Measurements from ENCODE around the gene MLXIPL.

Gene MLXIPL

GRCh38 chr7:73599151-73599882, 25.0 kb downstream of the MLXIPL start:
- TF ChIP-seq, protein P1, sequence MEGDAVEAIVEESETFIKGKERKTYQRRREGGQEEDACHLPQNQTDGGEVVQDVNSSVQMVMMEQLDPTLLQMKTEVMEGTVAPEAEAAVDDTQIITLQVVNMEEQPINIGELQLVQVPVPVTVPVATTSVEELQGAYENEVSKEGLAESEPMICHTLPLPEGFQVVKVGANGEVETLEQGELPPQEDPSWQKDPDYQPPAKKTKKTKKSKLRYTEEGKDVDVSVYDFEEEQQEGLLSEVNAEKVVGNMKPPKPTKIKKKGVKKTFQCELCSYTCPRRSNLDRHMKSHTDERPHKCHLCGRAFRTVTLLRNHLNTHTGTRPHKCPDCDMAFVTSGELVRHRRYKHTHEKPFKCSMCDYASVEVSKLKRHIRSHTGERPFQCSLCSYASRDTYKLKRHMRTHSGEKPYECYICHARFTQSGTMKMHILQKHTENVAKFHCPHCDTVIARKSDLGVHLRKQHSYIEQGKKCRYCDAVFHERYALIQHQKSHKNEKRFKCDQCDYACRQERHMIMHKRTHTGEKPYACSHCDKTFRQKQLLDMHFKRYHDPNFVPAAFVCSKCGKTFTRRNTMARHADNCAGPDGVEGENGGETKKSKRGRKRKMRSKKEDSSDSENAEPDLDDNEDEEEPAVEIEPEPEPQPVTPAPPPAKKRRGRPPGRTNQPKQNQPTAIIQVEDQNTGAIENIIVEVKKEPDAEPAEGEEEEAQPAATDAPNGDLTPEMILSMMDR (IDR thresholded peaks at IDR 0.05; ENCODE audit: insufficient read depth, low read length, missing control alignments): no peak
- no peak overlapping the region for H3K4me3 ChIP-seq (ENCODE audit: low read depth, low read length)
- POLR2A ChIA-PET: no interaction called here
- DNase-seq (ENCODE audit: low read depth, low spot score): no peak
- CTCF ChIA-PET: interaction anchor here (1.0 to 6.6 kb wide), 6 partner anchors 8 to 136 kb away, joined by 3 to 54 read pairs (median 4); no protein-coding TSS in a partner anchor

DNA sequence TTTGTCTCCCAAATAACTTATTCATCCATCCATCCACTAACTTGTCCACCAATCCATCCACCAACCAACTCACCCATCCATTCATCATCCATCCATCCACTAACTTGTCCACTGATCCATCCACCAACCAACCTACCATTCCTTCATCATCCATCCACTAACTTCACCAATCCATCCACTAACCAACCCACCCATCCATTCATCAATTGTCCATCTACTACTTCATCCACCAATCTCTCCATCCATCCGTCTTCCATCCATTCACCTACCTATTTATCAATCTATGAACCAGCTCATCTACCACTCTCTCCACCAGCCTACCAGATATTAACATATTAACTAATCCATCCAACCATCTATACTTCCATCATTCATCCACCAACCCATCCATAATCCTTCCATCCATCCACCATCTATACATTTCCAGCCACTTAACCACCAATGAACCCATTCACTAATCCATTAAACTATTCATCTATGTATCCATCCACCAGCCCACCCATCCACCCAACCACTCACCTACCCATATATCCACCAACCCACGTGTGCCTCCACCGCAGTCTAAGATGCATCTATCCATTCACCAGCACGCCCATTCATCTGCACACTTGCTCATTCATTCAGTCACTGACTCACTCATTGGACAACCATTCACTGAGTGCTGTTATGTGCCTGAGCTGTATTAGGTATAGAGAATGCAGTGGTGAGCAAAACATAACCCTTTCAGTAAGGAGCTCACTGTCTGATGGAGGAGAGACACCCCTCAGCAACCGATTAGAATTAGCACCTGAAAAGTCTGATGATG, 26.1 kb downstream of the MLXIPL start:
- no peak for DNase-seq (ENCODE audit: low read depth, low spot score)
- ChIA-PET CTCF (interaction anchor here (1.5 to 6.6 kb wide), 4 partner anchors 9 to 131 kb away, joined by 4 to 54 read pairs (median 7); no protein-coding TSS in a partner anchor), POLR2A (no interaction called here)
- H3K4me3 ChIP-seq (ENCODE audit: low read depth, low read length): no peak overlapping the region
- TF ChIP-seq, protein P1 (IDR thresholded peaks at IDR 0.05; ENCODE audit: insufficient read depth, low read length, missing control alignments): no peak

- DNase-seq (ENCODE audit: low read depth, low spot score): no peak
- ChIA-PET CTCF (interaction anchor here (2.0 to 6.6 kb wide), 2 partner anchors 11 to 129 kb away, joined by 4 to 54 read pairs; no protein-coding TSS in a partner anchor), POLR2A (no interaction called here)
- no peak overlapping the region for H3K4me3 ChIP-seq (ENCODE audit: low read depth, low read length)
- TF ChIP-seq, protein P1 (IDR thresholded peaks at IDR 0.05; ENCODE audit: insufficient read depth, low read length, missing control alignments): no peak
Measured at GRCh38 chr7:73596191-73597065, 27.9 kb downstream of the MLXIPL start.

DNA sequence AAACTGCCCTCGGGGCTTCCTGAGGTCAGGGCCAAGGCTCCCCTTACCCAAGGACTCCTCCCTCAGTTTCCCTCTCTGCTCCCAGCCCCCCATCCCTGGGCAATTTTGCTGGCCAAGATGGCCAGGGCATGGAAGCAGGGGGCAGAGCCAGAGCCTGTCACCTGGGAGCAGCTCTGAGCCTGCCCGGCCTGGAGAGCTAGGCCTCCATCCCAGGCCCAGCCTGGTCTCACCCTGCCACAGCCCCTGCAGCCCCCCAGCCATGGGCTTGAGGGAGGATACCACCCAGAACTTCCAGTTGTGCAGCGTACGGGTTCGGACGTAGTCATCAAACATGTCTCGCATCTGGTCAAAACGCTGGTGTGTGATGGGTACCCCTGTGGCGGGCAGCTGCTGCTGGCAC, 29.0 kb downstream of the MLXIPL start:
- H3K4me3 ChIP-seq (ENCODE audit: low read depth, low read length): no peak overlapping the region
- ChIA-PET CTCF (interaction anchor here (0.9 to 6.6 kb wide), 3 partner anchors 9 to 34 kb away, joined by 3 to 54 read pairs (median 3); no protein-coding TSS in a partner anchor), POLR2A (no interaction called here)
- TF ChIP-seq, protein P1 (IDR thresholded peaks at IDR 0.05; ENCODE audit: insufficient read depth, low read length, missing control alignments): no peak
- no peak for DNase-seq (ENCODE audit: low read depth, low spot score)

DNA sequence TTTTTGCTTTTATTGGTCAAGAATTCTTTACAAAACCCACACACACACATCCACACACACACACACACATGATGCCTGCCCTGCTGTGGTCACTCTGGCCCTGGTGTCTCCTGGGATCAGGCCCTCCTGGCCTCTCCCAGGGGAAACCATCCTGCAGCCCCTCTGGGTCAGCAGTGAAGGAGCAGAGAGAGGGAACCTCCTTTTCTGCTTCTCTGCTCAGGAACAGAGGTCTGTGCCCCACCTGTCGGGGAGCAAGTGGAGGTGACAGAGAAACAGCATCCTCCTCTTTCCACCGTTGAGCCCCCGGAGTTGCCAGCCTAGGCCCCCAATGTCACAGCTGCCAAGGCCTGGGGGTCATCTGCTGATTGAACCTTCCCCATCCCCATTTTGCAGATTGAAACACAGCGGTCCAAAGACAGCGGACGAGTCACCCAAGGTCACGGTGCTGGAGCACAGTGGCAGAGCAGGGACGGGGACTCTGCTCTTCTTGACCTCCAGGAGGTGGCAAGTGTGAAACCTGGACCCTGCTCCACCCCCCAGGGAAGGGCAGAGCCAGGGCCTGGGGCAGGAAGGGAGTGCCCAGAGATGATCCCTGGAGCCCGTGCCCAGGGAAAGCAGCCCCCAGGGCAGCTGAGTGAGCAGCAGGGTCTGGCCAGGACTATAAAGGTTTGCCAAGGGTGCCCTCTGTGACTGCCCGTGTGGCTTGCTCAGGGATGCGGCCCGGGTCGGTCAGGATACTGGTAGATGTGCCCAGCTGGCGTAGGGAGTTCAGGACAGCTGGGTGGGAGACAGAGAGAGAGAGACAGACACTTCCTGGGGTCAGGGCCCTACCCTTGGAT, 30.9 kb downstream of the MLXIPL start:
- TF ChIP-seq, protein P1 (IDR thresholded peaks at IDR 0.05; ENCODE audit: insufficient read depth, low read length, missing control alignments): no peak
- H3K4me3 ChIP-seq (ENCODE audit: low read depth, low read length): no peak overlapping the region
- ChIA-PET CTCF (interaction anchor here (6.6 kb wide), 1 partner anchor 14 kb away, joined by 54 read pairs; no protein-coding TSS in a partner anchor), POLR2A (no interaction called here)
- DNase-seq (ENCODE audit: low read depth, low spot score): no peak

Measured in AG04449 (cell line).